Measurements from ENCODE around the gene LEP. TPM values are rescaled to one million over a fixed set of nuclear protein-coding genes. Genes with fewer than 3 reads are reported as not detected.

The LEP gene
- polyA plus RNA-seq, 1 donor, result 0.01 TPM

- Histone ChIP-seq H3K4me3 (ENCODE audit: low read length) (no peak overlapping the region), H3K36me3 (ENCODE audit: control insufficient read depth, insufficient read depth, low read length) (no peaks in the 10 kb centered on the region), H3K27me3 (ENCODE audit: control insufficient read depth, insufficient read depth, low read length) (peaks cover 51% of the 10 kb centered on the region), H3K27ac (ENCODE audit: low read length) (no peak overlapping the region), H3K4me1 (ENCODE audit: control insufficient read depth, insufficient read depth, low read length) (no peaks in the 10 kb centered on the region), H3K9me3 (ENCODE audit: control insufficient read depth, low read depth, low read length) (peaks cover 18% of the 10 kb centered on the region)
- no CpG with 5 or more reads among the region's 7 CpGs for WGBS (ENCODE audit: insufficient coverage, low lambda C conversion rate)
- DNase-seq, result no peak
Observed at GRCh38 chr7:128243273-128243672, 2.2 kb downstream of the LEP start.

- Histone ChIP-seq H3K27me3 (ENCODE audit: control insufficient read depth, insufficient read depth, low read length) (peaks cover 51% of the 10 kb centered on the region), H3K4me3 (ENCODE audit: low read length) (no peak overlapping the region), H3K36me3 (ENCODE audit: control insufficient read depth, insufficient read depth, low read length) (no peaks in the 10 kb centered on the region), H3K9me3 (ENCODE audit: control insufficient read depth, low read depth, low read length) (peaks cover 14% of the 10 kb centered on the region), H3K27ac (ENCODE audit: low read length) (no peak overlapping the region), H3K4me1 (ENCODE audit: control insufficient read depth, insufficient read depth, low read length) (no peaks in the 10 kb centered on the region)
- DNase-seq, result no peak
- WGBS (ENCODE audit: insufficient coverage, low lambda C conversion rate), result 100% methylated on average over 1 of the region's 3 CpGs
Observed at GRCh38 chr7:128244861-128245260, 3.8 kb downstream of the LEP start.

- Histone ChIP-seq H3K27me3 (ENCODE audit: control insufficient read depth, insufficient read depth, low read length) (peaks cover 40% of the 10 kb centered on the region), H3K27ac (ENCODE audit: low read length) (no peak overlapping the region), H3K4me3 (ENCODE audit: low read length) (no peak overlapping the region), H3K36me3 (ENCODE audit: control insufficient read depth, insufficient read depth, low read length) (no peaks in the 10 kb centered on the region), H3K4me1 (ENCODE audit: control insufficient read depth, insufficient read depth, low read length) (no peaks in the 10 kb centered on the region), H3K9me3 (ENCODE audit: control insufficient read depth, low read depth, low read length) (no peaks in the 10 kb centered on the region)
- no CpG with 5 or more reads among the region's 5 CpGs for WGBS (ENCODE audit: insufficient coverage, low lambda C conversion rate)
- DNase-seq, result no peak
Observed at GRCh38 chr7:128247108-128247507, 6.0 kb downstream of the LEP start.

GRCh38 chr7:128247640-128248194 is 6.6 kb downstream of the LEP start:
- H3K27me3 ChIP-seq (ENCODE audit: control insufficient read depth, insufficient read depth, low read length), result peaks cover 33% of the 10 kb centered on the region
- no CpG with 5 or more reads among the region's 7 CpGs for WGBS (ENCODE audit: insufficient coverage, low lambda C conversion rate)
- DNase-seq, result no peak
- H3K27ac ChIP-seq (ENCODE audit: low read length), result no peak overlapping the region
- no peaks in the 10 kb centered on the region for H3K4me1 ChIP-seq (ENCODE audit: control insufficient read depth, insufficient read depth, low read length)
- no peaks in the 10 kb centered on the region for H3K36me3 ChIP-seq (ENCODE audit: control insufficient read depth, insufficient read depth, low read length)
- no peaks in the 10 kb centered on the region for H3K9me3 ChIP-seq (ENCODE audit: control insufficient read depth, low read depth, low read length)
- no peak overlapping the region for H3K4me3 ChIP-seq (ENCODE audit: low read length)

- no peaks in the 10 kb centered on the region for H3K9me3 ChIP-seq (ENCODE audit: control insufficient read depth, low read depth, low read length)
- no peak overlapping the region for H3K27ac ChIP-seq (ENCODE audit: low read length)
- peaks cover 18% of the 10 kb centered on the region for H3K27me3 ChIP-seq (ENCODE audit: control insufficient read depth, insufficient read depth, low read length)
- no peak overlapping the region for H3K4me3 ChIP-seq (ENCODE audit: low read length)
- H3K4me1 ChIP-seq (ENCODE audit: control insufficient read depth, insufficient read depth, low read length), result no peaks in the 10 kb centered on the region
- no peak for DNase-seq
- whole genome bisulfite sequencing (ENCODE audit: insufficient coverage, low lambda C conversion rate), result 0% methylated on average over 1 of the region's 4 CpGs
- H3K36me3 ChIP-seq (ENCODE audit: control insufficient read depth, insufficient read depth, low read length), result no peaks in the 10 kb centered on the region
Observed at GRCh38 chr7:128251337-128251736, 10.3 kb downstream of the LEP start.

- no peak overlapping the region for H3K4me3 ChIP-seq (ENCODE audit: low read length)
- no peaks in the 10 kb centered on the region for H3K36me3 ChIP-seq (ENCODE audit: control insufficient read depth, insufficient read depth, low read length)
- H3K4me1 ChIP-seq (ENCODE audit: control insufficient read depth, insufficient read depth, low read length), result no peaks in the 10 kb centered on the region
- WGBS (ENCODE audit: insufficient coverage, low lambda C conversion rate), result 60% methylated on average over 1 of the region's 8 CpGs
- H3K27ac ChIP-seq (ENCODE audit: low read length), result no peak overlapping the region
- H3K27me3 ChIP-seq (ENCODE audit: control insufficient read depth, insufficient read depth, low read length), result peaks cover 18% of the 10 kb centered on the region
- no peak for DNase-seq
- H3K9me3 ChIP-seq (ENCODE audit: control insufficient read depth, low read depth, low read length), result no peaks in the 10 kb centered on the region
Observed at GRCh38 chr7:128253701-128254100, 12.6 kb downstream of the LEP start.

GRCh38 chr7:128254470-128254869 is 13.4 kb downstream of the LEP start:
- H3K9me3 ChIP-seq (ENCODE audit: control insufficient read depth, low read depth, low read length), result no peaks in the 10 kb centered on the region
- no peak overlapping the region for H3K4me3 ChIP-seq (ENCODE audit: low read length)
- no peak overlapping the region for H3K27ac ChIP-seq (ENCODE audit: low read length)
- H3K27me3 ChIP-seq (ENCODE audit: control insufficient read depth, insufficient read depth, low read length), result peaks cover 13% of the 10 kb centered on the region
- peaks cover 5% of the 10 kb centered on the region for H3K4me1 ChIP-seq (ENCODE audit: control insufficient read depth, insufficient read depth, low read length)
- DNase-seq, result no peak
- 73% methylated on average over 2 of the region's 5 CpGs for WGBS (ENCODE audit: insufficient coverage, low lambda C conversion rate)
- no peaks in the 10 kb centered on the region for H3K36me3 ChIP-seq (ENCODE audit: control insufficient read depth, insufficient read depth, low read length)

- peaks cover 13% of the 10 kb centered on the region for H3K4me1 ChIP-seq (ENCODE audit: control insufficient read depth, insufficient read depth, low read length)
- H3K36me3 ChIP-seq (ENCODE audit: control insufficient read depth, insufficient read depth, low read length), result no peaks in the 10 kb centered on the region
- H3K27me3 ChIP-seq (ENCODE audit: control insufficient read depth, insufficient read depth, low read length), result peaks cover 7% of the 10 kb centered on the region
- H3K9me3 ChIP-seq (ENCODE audit: control insufficient read depth, low read depth, low read length), result no peaks in the 10 kb centered on the region
- H3K27ac ChIP-seq (ENCODE audit: low read length), result no peak overlapping the region
- DNase-seq, result no peak
- WGBS (ENCODE audit: insufficient coverage, low lambda C conversion rate), result no CpG with 5 or more reads among the region's 2 CpGs
- no peak overlapping the region for H3K4me3 ChIP-seq (ENCODE audit: low read length)
Observed at GRCh38 chr7:128255271-128255670, 14.2 kb downstream of the LEP start.

GRCh38 chr7:128257458-128257857 is 16.4 kb downstream of the LEP start:
- Histone ChIP-seq H3K27ac (ENCODE audit: low read length) (no peak overlapping the region), H3K36me3 (ENCODE audit: control insufficient read depth, insufficient read depth, low read length) (no peaks in the 10 kb centered on the region), H3K9me3 (ENCODE audit: control insufficient read depth, low read depth, low read length) (no peaks in the 10 kb centered on the region), H3K4me1 (ENCODE audit: control insufficient read depth, insufficient read depth, low read length) (peaks cover 16% of the 10 kb centered on the region), H3K27me3 (ENCODE audit: control insufficient read depth, insufficient read depth, low read length) (no peaks in the 10 kb centered on the region), H3K4me3 (ENCODE audit: low read length) (no peak overlapping the region)
- DNase-seq, result no peak
- WGBS (ENCODE audit: insufficient coverage, low lambda C conversion rate), result 100% methylated on average over 1 of the region's 14 CpGs

GRCh38 chr7:128259131-128260061 is 18.3 kb downstream of the LEP start:
- Histone ChIP-seq H3K4me1 (ENCODE audit: control insufficient read depth, insufficient read depth, low read length) (peaks cover 16% of the 10 kb centered on the region), H3K36me3 (ENCODE audit: control insufficient read depth, insufficient read depth, low read length) (no peaks in the 10 kb centered on the region), H3K9me3 (ENCODE audit: control insufficient read depth, low read depth, low read length) (no peaks in the 10 kb centered on the region), H3K27me3 (ENCODE audit: control insufficient read depth, insufficient read depth, low read length) (no peaks in the 10 kb centered on the region), H3K4me3 (ENCODE audit: low read length) (no peak overlapping the region), H3K27ac (ENCODE audit: low read length) (no peak overlapping the region)
- DNase-seq, result peak in 1 of 2 donors; percentile 39
- WGBS (ENCODE audit: insufficient coverage, low lambda C conversion rate), result 33% methylated on average over 2 of the region's 11 CpGs
